Cardiac muscle cell (in vitro differentiated cells and primary cell): ENCODE data around the gene PRELID3B. TPM values are rescaled to one million over a fixed set of nuclear protein-coding genes. Genes with fewer than 3 reads are reported as not detected.
A peak's percentile ranks its signal among the peaks of the same experiment; 100 is the strongest.

Source experiments
- DNase-seq, 2 donors: peaks; one replicate each; pipeline versions ENCODE4 v3.0.0 to v3.0.0-alpha.2; 2010 to 2017; ENCODE audit warnings: low read depth in 1 of 2, low spot score in 1 of 2
- H3K27ac ChIP-seq: fragments of 200-600 bp; sonication (generic); 2 replicates; pipeline ENCODE4 v1.5.1; 2016
- H3K27me3 ChIP-seq: fragments of 200-600 bp; sonication (generic); 2 replicates; pipeline ENCODE4 v1.6.0; 2016; ENCODE audit warnings: control low read depth
- H3K36me3 ChIP-seq: fragments of 200-600 bp; sonication (generic); 2 replicates; pipeline ENCODE4 v1.5.1; 2016; ENCODE audit warnings: control low read depth
- H3K4me1 ChIP-seq: fragments of 200-600 bp; sonication (generic); 2 replicates; pipeline ENCODE4 v1.8.1; 2017; ENCODE audit warnings: low read depth, mild to moderate bottlenecking, mixed run types
- H3K4me3 ChIP-seq: fragments of 200-600 bp; sonication (generic); 2 replicates; pipeline ENCODE4 v1.5.1; 2016; ENCODE audit warnings: mild to moderate bottlenecking
- H3K9me3 ChIP-seq: fragments of 200-600 bp; sonication (generic); 2 replicates; pipeline ENCODE4 v1.5.1; 2017; ENCODE audit warnings: low read depth, mild to moderate bottlenecking, control low read depth
- CTCF ChIP-seq: IDR thresholded peaks from 2 replicates; pipeline ENCODE4 v1.5.1; 2012; ENCODE audit warnings: low read depth, mild to moderate bottlenecking, low read length
- polyA plus RNA-seq: library from polyadenylated mRNA; unstranded; fragments of >200 nt; fragmentation: Nextera tagmentation; extraction: Ambion mirVana; gene quantifications from 2 replicates; pipeline ENCODE4 v1.2.1, GENCODE V29; 2016
- total RNA-seq: library from RNA; depleted of rRNA; stranded (reverse); fragments of >200 nt; gene quantifications from 2 replicates; pipeline ENCODE4 v1.2.3, GENCODE V29; 2016

PRELID3B gene
- total and polyA plus RNA-seq, 2 experiments from 2014 or later, result 30.0 to 40.9 TPM

- DNase-seq, result no peak
- peaks cover 44% of the 10 kb centered on the region for H3K36me3 ChIP-seq
Measured at GRCh38 chr20:58996226-58996611, 46.4 kb downstream of the PRELID3B start.

GRCh38 chr20:58995461-58996225 lies 46.9 kb downstream of the PRELID3B start:
- TF ChIP-seq CTCF, result no peak
- H3K4me3 ChIP-seq, result no peak overlapping the region
- H3K4me1 ChIP-seq, result no peaks in the 10 kb centered on the region
- no peak overlapping the region for H3K27ac ChIP-seq
- no peaks in the 10 kb centered on the region for H3K9me3 ChIP-seq
- H3K27me3 ChIP-seq, result no peaks in the 10 kb centered on the region
- DNase-seq, result no peak
- peaks cover 50% of the 10 kb centered on the region for H3K36me3 ChIP-seq

More at GRCh38 chr20:58996226-58996611, 46.4 kb downstream of the PRELID3B start:
- H3K4me3 ChIP-seq, result no peak overlapping the region
- no peak for TF ChIP-seq CTCF
- no peaks in the 10 kb centered on the region for H3K27me3 ChIP-seq
- H3K27ac ChIP-seq, result no peak overlapping the region
- no peaks in the 10 kb centered on the region for H3K4me1 ChIP-seq
- H3K9me3 ChIP-seq, result no peaks in the 10 kb centered on the region

GRCh38 chr20:58994390-58995159 lies 48.0 kb downstream of the PRELID3B start:
- DNase-seq, result no peak
- H3K36me3 ChIP-seq, result peaks cover 59% of the 10 kb centered on the region
- peak overlapping the region; percentile 48 for H3K27ac ChIP-seq
- H3K27me3 ChIP-seq, result no peaks in the 10 kb centered on the region
- H3K4me3 ChIP-seq, result no peak overlapping the region
- no peak for TF ChIP-seq CTCF
- H3K9me3 ChIP-seq, result no peaks in the 10 kb centered on the region
- no peaks in the 10 kb centered on the region for H3K4me1 ChIP-seq

- H3K4me3 ChIP-seq, result no peak overlapping the region
- no peak for DNase-seq
- H3K27ac ChIP-seq, result no peak overlapping the region
- no peaks in the 10 kb centered on the region for H3K4me1 ChIP-seq
- no peak for TF ChIP-seq CTCF
- no peaks in the 10 kb centered on the region for H3K27me3 ChIP-seq
- no peaks in the 10 kb centered on the region for H3K9me3 ChIP-seq
- peaks cover 69% of the 10 kb centered on the region for H3K36me3 ChIP-seq
Measured at GRCh38 chr20:58993332-58994248, 49.0 kb downstream of the PRELID3B start.

GRCh38 chr20:58992911-58993310 lies 49.7 kb downstream of the PRELID3B start:
- Histone ChIP-seq H3K4me1 (no peaks in the 10 kb centered on the region), H3K4me3 (no peak overlapping the region), H3K36me3 (peaks cover 76% of the 10 kb centered on the region), H3K27ac (no peak overlapping the region), H3K27me3 (no peaks in the 10 kb centered on the region), H3K9me3 (no peaks in the 10 kb centered on the region)
- TF ChIP-seq CTCF, result no peak
- DNase-seq, result no peak
